ENCODE data around the gene TMEM184A. TPM values are rescaled to one million over a fixed set of nuclear protein-coding genes. Genes with fewer than 3 reads are reported as not detected.

TMEM184A gene
- total and polyA plus RNA-seq, 2 experiments from 2014 or later = not detected

- peaks cover 4% of the 10 kb centered on the region; the same call in 1 of the 2 replicates for H3K4me1 ChIP-seq (ENCODE audit: insufficient read depth)
- in situ Hi-C loops (cut with MboI) = no loop called here
These were observed 12.2 kb downstream of the TMEM184A start for GRCh38 chr7:1543826-1544177.

GRCh38 chr7:1542841-1543747, 12.9 kb downstream of the TMEM184A start:
- Histone ChIP-seq H3K9ac (no peak overlapping the region), H3K79me2 (ENCODE audit: insufficient read depth) (peaks cover 16% of the 10 kb centered on the region), H3F3A (ENCODE audit: insufficient read depth) (peaks cover 3% of the 10 kb centered on the region; the same call in 1 of the 2 replicates), H3K27me3 (replicated peaks; ENCODE audit: insufficient read depth) (no peaks in the 10 kb centered on the region), H2AFZ (no peak overlapping the region), H3K9me3 (ENCODE audit: low read depth) (no peaks in the 10 kb centered on the region), H3K4me2 (ENCODE audit: unreplicated experiment) (no peak overlapping the region), H4K20me1 (ENCODE audit: insufficient read depth) (no peaks in the 10 kb centered on the region), H3K36me3 (ENCODE audit: low read depth) (no peaks in the 10 kb centered on the region; the same call in 1 of the 2 replicates), H3K4me1 (ENCODE audit: insufficient read depth) (peaks cover 5% of the 10 kb centered on the region; the same call in 1 of the 2 replicates), H3K9me2 (ENCODE audit: insufficient read depth) (no peaks in the 10 kb centered on the region), H3K27ac (no peak overlapping the region), H3K4me3 (no peak overlapping the region)
- in situ Hi-C loops (cut with MboI) = no loop called here
- no peak for TF ChIP-seq EZH2phosphoT487 (IDR thresholded peaks at IDR 0.05; ENCODE audit: insufficient read depth, low read depth)
- TF ChIP-seq EZH2 (IDR thresholded peaks at IDR 0.05; ENCODE audit: insufficient read depth, poor library complexity, severe bottlenecking) = no peak
- DNase-seq = no peak
- WGBS, 2 experiments (ENCODE audit: low coverage in 1 of 2, low lambda C conversion rate in 2 of 2, missing lambda C conversion rate in 2 of 2) = 89 to 90% methylated on average over 33 to 38 of the region's 38 CpGs

More at GRCh38 chr7:1543826-1544177, 12.2 kb downstream of the TMEM184A start:
- Histone ChIP-seq H3K79me2 (ENCODE audit: insufficient read depth) (peaks cover 9% of the 10 kb centered on the region), H3K9ac (no peak overlapping the region), H4K20me1 (ENCODE audit: insufficient read depth) (no peaks in the 10 kb centered on the region), H3K27ac (no peak overlapping the region), H3K36me3 (ENCODE audit: low read depth) (no peaks in the 10 kb centered on the region; the same call in 1 of the 2 replicates), H2AFZ (no peak overlapping the region), H3K27me3 (replicated peaks; ENCODE audit: insufficient read depth) (no peaks in the 10 kb centered on the region), H3F3A (ENCODE audit: insufficient read depth) (peaks cover 3% of the 10 kb centered on the region; the same call in 1 of the 2 replicates), H3K9me3 (ENCODE audit: low read depth) (no peaks in the 10 kb centered on the region), H3K4me2 (ENCODE audit: unreplicated experiment) (no peak overlapping the region), H3K9me2 (ENCODE audit: insufficient read depth) (no peaks in the 10 kb centered on the region), H3K4me3 (no peak overlapping the region)
- 84 to 91% methylated on average over 6 of the region's 6 CpGs for WGBS, 2 experiments (ENCODE audit: low coverage in 1 of 2, low lambda C conversion rate in 2 of 2, missing lambda C conversion rate in 2 of 2)
- DNase-seq = no peak
- TF ChIP-seq EZH2phosphoT487 (IDR thresholded peaks at IDR 0.05; ENCODE audit: insufficient read depth, low read depth) = no peak
- TF ChIP-seq EZH2 (IDR thresholded peaks at IDR 0.05; ENCODE audit: insufficient read depth, poor library complexity, severe bottlenecking) = no peak

GRCh38 chr7:1542329-1542728, 13.7 kb downstream of the TMEM184A start:
- Histone ChIP-seq H3K4me2 (ENCODE audit: unreplicated experiment) (no peak overlapping the region), H2AFZ (no peak overlapping the region), H3K36me3 (ENCODE audit: low read depth) (no peaks in the 10 kb centered on the region; the same call in 1 of the 2 replicates), H4K20me1 (ENCODE audit: insufficient read depth) (no peaks in the 10 kb centered on the region), H3K9me3 (ENCODE audit: low read depth) (no peaks in the 10 kb centered on the region), H3K9ac (no peak overlapping the region), H3K4me3 (no peak overlapping the region), H3F3A (ENCODE audit: insufficient read depth) (peaks cover 3% of the 10 kb centered on the region; the same call in 1 of the 2 replicates), H3K4me1 (ENCODE audit: insufficient read depth) (peaks cover 12% of the 10 kb centered on the region; the same call in 1 of the 2 replicates), H3K27ac (no peak overlapping the region), H3K79me2 (ENCODE audit: insufficient read depth) (peaks cover 24% of the 10 kb centered on the region), H3K27me3 (replicated peaks; ENCODE audit: insufficient read depth) (no peaks in the 10 kb centered on the region), H3K9me2 (ENCODE audit: insufficient read depth) (no peaks in the 10 kb centered on the region)
- DNase-seq = no peak
- in situ Hi-C loops (cut with MboI) = no loop called here
- 88 to 89% methylated on average over 21 of the region's 21 CpGs for WGBS, 2 experiments (ENCODE audit: low coverage in 1 of 2, low lambda C conversion rate in 2 of 2, missing lambda C conversion rate in 2 of 2)
- TF ChIP-seq EZH2phosphoT487 (IDR thresholded peaks at IDR 0.05; ENCODE audit: insufficient read depth, low read depth) (no peak), EZH2 (IDR thresholded peaks at IDR 0.05; ENCODE audit: insufficient read depth, poor library complexity, severe bottlenecking) (no peak)

GRCh38 chr7:1541431-1542162, 14.4 kb downstream of the TMEM184A start:
- Histone ChIP-seq H3K9ac (no peak overlapping the region), H3K36me3 (ENCODE audit: low read depth) (no peaks in the 10 kb centered on the region; the same call in 1 of the 2 replicates), H3K79me2 (ENCODE audit: insufficient read depth) (peaks cover 28% of the 10 kb centered on the region), H3K4me2 (ENCODE audit: unreplicated experiment) (no peak overlapping the region), H4K20me1 (ENCODE audit: insufficient read depth) (no peaks in the 10 kb centered on the region), H2AFZ (no peak overlapping the region), H3K9me3 (ENCODE audit: low read depth) (no peaks in the 10 kb centered on the region), H3K27me3 (replicated peaks; ENCODE audit: insufficient read depth) (no peaks in the 10 kb centered on the region), H3K27ac (no peak overlapping the region), H3K4me1 (ENCODE audit: insufficient read depth) (peaks cover 16% of the 10 kb centered on the region), H3K9me2 (ENCODE audit: insufficient read depth) (no peaks in the 10 kb centered on the region), H3F3A (ENCODE audit: insufficient read depth) (peaks cover 3% of the 10 kb centered on the region; the same call in 1 of the 2 replicates), H3K4me3 (no peak overlapping the region)
- no peak for DNase-seq
- no peak for TF ChIP-seq EZH2phosphoT487 (IDR thresholded peaks at IDR 0.05; ENCODE audit: insufficient read depth, low read depth)
- in situ Hi-C loops (cut with MboI) = no loop called here
- WGBS, 2 experiments (ENCODE audit: low coverage in 1 of 2, low lambda C conversion rate in 2 of 2, missing lambda C conversion rate in 2 of 2) = 91 to 93% methylated on average over 29 to 33 of the region's 33 CpGs

Measured in GM23248 (cell line).